ENCODE measurements around the gene RUNX2.

DNA sequence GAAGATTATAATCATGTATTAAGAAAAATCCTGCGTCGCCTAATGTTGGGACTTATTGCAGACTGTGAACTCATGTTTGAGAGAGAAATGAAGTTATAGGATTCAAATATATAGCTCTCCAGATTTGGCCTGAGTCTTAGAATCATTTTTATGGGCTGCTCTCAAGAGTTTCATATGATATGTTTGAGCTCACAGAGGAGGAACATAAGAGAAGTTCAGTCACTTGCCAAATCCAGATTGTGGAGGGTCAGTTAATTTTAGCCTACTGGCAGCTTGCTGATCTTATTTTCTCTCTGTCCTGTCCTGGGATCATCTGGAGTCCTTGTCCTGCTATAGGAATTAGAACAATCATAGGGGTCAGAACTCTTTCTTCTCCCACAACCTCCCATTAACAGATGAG, 235.7 kb downstream of the RUNX2 start:
- TF ChIP-seq, protein P1, sequence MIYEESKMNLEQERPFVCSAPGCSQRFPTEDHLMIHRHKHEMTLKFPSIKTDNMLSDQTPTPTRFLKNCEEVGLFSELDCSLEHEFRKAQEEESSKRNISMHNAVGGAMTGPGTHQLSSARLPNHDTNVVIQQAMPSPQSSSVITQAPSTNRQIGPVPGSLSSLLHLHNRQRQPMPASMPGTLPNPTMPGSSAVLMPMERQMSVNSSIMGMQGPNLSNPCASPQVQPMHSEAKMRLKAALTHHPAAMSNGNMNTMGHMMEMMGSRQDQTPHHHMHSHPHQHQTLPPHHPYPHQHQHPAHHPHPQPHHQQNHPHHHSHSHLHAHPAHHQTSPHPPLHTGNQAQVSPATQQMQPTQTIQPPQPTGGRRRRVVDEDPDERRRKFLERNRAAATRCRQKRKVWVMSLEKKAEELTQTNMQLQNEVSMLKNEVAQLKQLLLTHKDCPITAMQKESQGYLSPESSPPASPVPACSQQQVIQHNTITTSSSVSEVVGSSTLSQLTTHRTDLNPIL (CRISPR knock-in tag; IDR thresholded peaks at IDR 0.05; ENCODE audit: low read depth), result no peak
- TF ChIP-seq BACH2 (CRISPR knock-in tag; IDR thresholded peaks at IDR 0.05; ENCODE audit: borderline replicate concordance) (no peak), TOX (CRISPR knock-in tag; IDR thresholded peaks at IDR 0.05; ENCODE audit: borderline replicate concordance) (no peak), ISL1 (CRISPR knock-in tag; IDR thresholded peaks at IDR 0.05) (no peak), RARB (CRISPR knock-in tag; IDR thresholded peaks at IDR 0.05) (no peak), TCF4 (CRISPR knock-in tag; IDR thresholded peaks at IDR 0.05; ENCODE audit: borderline replicate concordance) (no peak), ZFP30 (CRISPR knock-in tag; IDR thresholded peaks at IDR 0.05) (no peak)
- TF ChIP-seq, protein P2, sequence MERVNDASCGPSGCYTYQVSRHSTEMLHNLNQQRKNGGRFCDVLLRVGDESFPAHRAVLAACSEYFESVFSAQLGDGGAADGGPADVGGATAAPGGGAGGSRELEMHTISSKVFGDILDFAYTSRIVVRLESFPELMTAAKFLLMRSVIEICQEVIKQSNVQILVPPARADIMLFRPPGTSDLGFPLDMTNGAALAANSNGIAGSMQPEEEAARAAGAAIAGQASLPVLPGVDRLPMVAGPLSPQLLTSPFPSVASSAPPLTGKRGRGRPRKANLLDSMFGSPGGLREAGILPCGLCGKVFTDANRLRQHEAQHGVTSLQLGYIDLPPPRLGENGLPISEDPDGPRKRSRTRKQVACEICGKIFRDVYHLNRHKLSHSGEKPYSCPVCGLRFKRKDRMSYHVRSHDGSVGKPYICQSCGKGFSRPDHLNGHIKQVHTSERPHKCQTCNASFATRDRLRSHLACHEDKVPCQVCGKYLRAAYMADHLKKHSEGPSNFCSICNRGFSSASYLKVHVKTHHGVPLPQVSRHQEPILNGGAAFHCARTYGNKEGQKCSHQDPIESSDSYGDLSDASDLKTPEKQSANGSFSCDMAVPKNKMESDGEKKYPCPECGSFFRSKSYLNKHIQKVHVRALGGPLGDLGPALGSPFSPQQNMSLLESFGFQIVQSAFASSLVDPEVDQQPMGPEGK (CRISPR knock-in tag; IDR thresholded peaks at IDR 0.05; ENCODE audit: borderline replicate concordance), result no peak
